Astrocyte (in vitro differentiated cells and primary cell): ENCODE results near the gene OR5AK2. TPM values are rescaled to one million over a fixed set of nuclear protein-coding genes. Genes with fewer than 3 reads are reported as not detected.

ENCODE experiments used
- DNase-seq: peaks from one replicate; pipeline ENCODE4 v3.0.0-alpha.2; 2010; ENCODE audit warnings: low read depth
- FAIRE-seq: peaks from 2 replicates; lab custom pipeline; 2011; peaks lifted over from hg19 to GRCh38; lab: Jason Lieb, UNC
- H2AFZ ChIP-seq: 2 replicates; pipeline ENCODE4 v1.6.0; 2012; ENCODE audit warnings: low read depth, low read length, inconsistent platforms
- H3K27ac ChIP-seq: 2 replicates; pipeline ENCODE4 v1.5.1; 2011; ENCODE audit warnings: low read depth, low read length, inconsistent platforms
- H3K27me3 ChIP-seq: 2 replicates; pipeline ENCODE4 v1.6.0; 2011; ENCODE audit warnings: low read length, inconsistent platforms; ENCODE audit not compliant: insufficient read depth
- H3K36me3 ChIP-seq: 2 replicates; pipeline ENCODE4 v1.5.1; 2011; ENCODE audit warnings: low read length, inconsistent platforms; ENCODE audit not compliant: insufficient read depth
- H3K4me1 ChIP-seq: 2 replicates; pipeline ENCODE4 v1.5.1; 2011; ENCODE audit warnings: low read length, inconsistent platforms; ENCODE audit not compliant: insufficient read depth
- H3K4me2 ChIP-seq: 2 replicates; pipeline ENCODE4 v1.6.0; 2012; ENCODE audit warnings: low read length, inconsistent platforms
- H3K4me3 ChIP-seq: 2 replicates; pipeline ENCODE4 v1.5.1; 2011; ENCODE audit warnings: low read depth, mild to moderate bottlenecking, low read length, inconsistent platforms; ENCODE audit not compliant: insufficient read depth
- H3K79me2 ChIP-seq: 2 replicates; pipeline ENCODE4 v1.6.0; 2012; ENCODE audit warnings: mild to moderate bottlenecking, low read length, inconsistent platforms; ENCODE audit not compliant: insufficient read depth
- H3K9ac ChIP-seq: 2 replicates; pipeline ENCODE4 v1.6.0; 2012; ENCODE audit warnings: mild to moderate bottlenecking, low read length, inconsistent platforms
- H3K9me3 ChIP-seq: 2 replicates; pipeline ENCODE4 v1.5.1; 2012; ENCODE audit warnings: low read depth, mild to moderate bottlenecking, low read length, inconsistent platforms; ENCODE audit not compliant: insufficient read depth
- H4K20me1 ChIP-seq: 2 replicates; pipeline ENCODE4 v1.6.0; 2012; ENCODE audit warnings: low read length, inconsistent platforms; ENCODE audit not compliant: insufficient read depth
- H3K27ac Mint-ChIP-seq: one replicate; pipeline ENCODE4 v1.8.0; 2021; ENCODE audit warnings: mild to moderate bottlenecking, mixed read lengths; ENCODE audit not compliant: unreplicated experiment
- H3K27me3 Mint-ChIP-seq: one replicate; pipeline ENCODE4 v1.8.0; 2021; ENCODE audit warnings: low read depth, mixed read lengths; ENCODE audit not compliant: unreplicated experiment
- H3K36me3 Mint-ChIP-seq: one replicate; pipeline ENCODE4 v1.8.0; 2021; ENCODE audit warnings: low read depth, mixed read lengths; ENCODE audit not compliant: unreplicated experiment
- H3K4me1 Mint-ChIP-seq: one replicate; pipeline ENCODE4 v1.8.0; 2021; ENCODE audit warnings: low read depth, mixed read lengths; ENCODE audit not compliant: unreplicated experiment
- H3K4me3 Mint-ChIP-seq: one replicate; pipeline ENCODE4 v1.8.0; 2021; ENCODE audit warnings: mild to moderate bottlenecking, moderate library complexity, mixed read lengths; ENCODE audit not compliant: unreplicated experiment
- H3K9me3 Mint-ChIP-seq: one replicate; pipeline ENCODE4 v1.8.0; 2021; ENCODE audit warnings: mild to moderate bottlenecking, mixed read lengths; ENCODE audit not compliant: unreplicated experiment
- CTCF ChIP-seq: IDR thresholded peaks from 2 replicates; pipeline ENCODE4 v1.5.1; 2011; ENCODE audit warnings: low read depth, mild to moderate bottlenecking, inconsistent platforms, low read length, moderate library complexity; ENCODE audit not compliant: insufficient read depth
- EZH2 ChIP-seq: IDR thresholded peaks from 2 replicates; pipeline ENCODE4 v1.6.1; 2012; ENCODE audit warnings: mild to moderate bottlenecking, low read length, inconsistent platforms; ENCODE audit not compliant: insufficient read depth
- total RNA-seq: library from RNA; stranded (reverse); gene quantifications from 2 replicates; pipeline ENCODE4 v1.2.1, GENCODE V29; 2021

Gene OR5AK2
- total RNA-seq, 1 donor from 2014 or later = not detected

GRCh38 chr11:56967726-56968125, 21.0 kb upstream of the OR5AK2 start:
- no peaks in the 10 kb centered on the region for H3K27me3 Mint-ChIP-seq
- Histone ChIP-seq H3K79me2 (no peaks in the 10 kb centered on the region), H3K9me3 (no peaks in the 10 kb centered on the region), H3K9ac (no peak overlapping the region), H3K27me3 (no peaks in the 10 kb centered on the region), H2AFZ (no peak overlapping the region), H3K4me2 (no peak overlapping the region), H4K20me1 (no peaks in the 10 kb centered on the region), H3K4me1 (no peaks in the 10 kb centered on the region), H3K36me3 (no peaks in the 10 kb centered on the region), H3K4me3 (no peak overlapping the region), H3K27ac (no peak overlapping the region)
- no peaks in the 10 kb centered on the region for H3K36me3 Mint-ChIP-seq
- no peak for DNase-seq
- H3K27ac Mint-ChIP-seq = no peak overlapping the region
- FAIRE-seq = no peak
- H3K9me3 Mint-ChIP-seq = peaks cover 2% of the 10 kb centered on the region
- H3K4me1 Mint-ChIP-seq = no peaks in the 10 kb centered on the region
- H3K4me3 Mint-ChIP-seq = no peak overlapping the region
- TF ChIP-seq CTCF = no peak
- TF ChIP-seq EZH2 = no peak

GRCh38 chr11:56968524-56968923, 20.2 kb upstream of the OR5AK2 start:
- Histone ChIP-seq H3K4me1 (no peaks in the 10 kb centered on the region), H3K27ac (no peak overlapping the region), H3K4me3 (no peak overlapping the region), H3K79me2 (no peaks in the 10 kb centered on the region), H2AFZ (no peak overlapping the region), H3K9ac (no peak overlapping the region), H4K20me1 (no peaks in the 10 kb centered on the region), H3K27me3 (no peaks in the 10 kb centered on the region), H3K36me3 (no peaks in the 10 kb centered on the region), H3K4me2 (no peak overlapping the region), H3K9me3 (no peaks in the 10 kb centered on the region)
- Mint-ChIP-seq H3K36me3 (no peaks in the 10 kb centered on the region), H3K27me3 (no peaks in the 10 kb centered on the region), H3K4me3 (no peak overlapping the region), H3K4me1 (no peaks in the 10 kb centered on the region), H3K9me3 (peaks cover 2% of the 10 kb centered on the region), H3K27ac (no peak overlapping the region)
- TF ChIP-seq EZH2 = no peak
- DNase-seq = no peak
- FAIRE-seq = no peak

- Histone ChIP-seq H3K36me3 (no peaks in the 10 kb centered on the region), H3K4me3 (no peak overlapping the region), H3K9ac (no peak overlapping the region), H3K27me3 (no peaks in the 10 kb centered on the region), H3K79me2 (no peaks in the 10 kb centered on the region), H2AFZ (no peak overlapping the region), H4K20me1 (no peaks in the 10 kb centered on the region), H3K9me3 (no peaks in the 10 kb centered on the region), H3K27ac (no peak overlapping the region), H3K4me1 (no peaks in the 10 kb centered on the region), H3K4me2 (no peak overlapping the region)
- no peak for FAIRE-seq
- Mint-ChIP-seq H3K36me3 (no peaks in the 10 kb centered on the region), H3K9me3 (no peaks in the 10 kb centered on the region), H3K4me3 (no peak overlapping the region), H3K4me1 (no peaks in the 10 kb centered on the region), H3K27me3 (no peaks in the 10 kb centered on the region), H3K27ac (no peak overlapping the region)
- TF ChIP-seq CTCF = no peak
- no peak for TF ChIP-seq EZH2
- DNase-seq = no peak
Measured at GRCh38 chr11:56977314-56977713, 11.4 kb upstream of the OR5AK2 start.
